Fibroblast of the aortic adventitia (primary cell): ENCODE results near the gene TAS1R1. TPM values are rescaled to one million over a fixed set of nuclear protein-coding genes. Genes with fewer than 3 reads are reported as not detected.

Experiments used
- DNase-seq: peaks from one replicate; pipeline ENCODE4 v3.0.0-alpha.2; 2010; ENCODE audit warnings: low read depth
- H3K4me3 ChIP-seq: 2 replicates; pipeline ENCODE4 v1.5.1; 2011; ENCODE audit warnings: low read depth, mild to moderate bottlenecking, control low read depth, low read length, moderate library complexity
- CTCF ChIP-seq: IDR thresholded peaks from 2 replicates; pipeline ENCODE4 v1.5.1; 2011; ENCODE audit warnings: mild to moderate bottlenecking, low read length, control low read depth, inconsistent platforms; ENCODE audit not compliant: insufficient read depth
- total RNA-seq: library from RNA; depleted of rRNA; stranded (reverse); fragments of >200 nt; gene quantifications from 2 replicates; pipeline ENCODE4 v1.2.3, GENCODE V29; 2012; ENCODE audit warnings: low replicate concordance

Gene TAS1R1
- total RNA-seq, 1 donor: not detected

DNA sequence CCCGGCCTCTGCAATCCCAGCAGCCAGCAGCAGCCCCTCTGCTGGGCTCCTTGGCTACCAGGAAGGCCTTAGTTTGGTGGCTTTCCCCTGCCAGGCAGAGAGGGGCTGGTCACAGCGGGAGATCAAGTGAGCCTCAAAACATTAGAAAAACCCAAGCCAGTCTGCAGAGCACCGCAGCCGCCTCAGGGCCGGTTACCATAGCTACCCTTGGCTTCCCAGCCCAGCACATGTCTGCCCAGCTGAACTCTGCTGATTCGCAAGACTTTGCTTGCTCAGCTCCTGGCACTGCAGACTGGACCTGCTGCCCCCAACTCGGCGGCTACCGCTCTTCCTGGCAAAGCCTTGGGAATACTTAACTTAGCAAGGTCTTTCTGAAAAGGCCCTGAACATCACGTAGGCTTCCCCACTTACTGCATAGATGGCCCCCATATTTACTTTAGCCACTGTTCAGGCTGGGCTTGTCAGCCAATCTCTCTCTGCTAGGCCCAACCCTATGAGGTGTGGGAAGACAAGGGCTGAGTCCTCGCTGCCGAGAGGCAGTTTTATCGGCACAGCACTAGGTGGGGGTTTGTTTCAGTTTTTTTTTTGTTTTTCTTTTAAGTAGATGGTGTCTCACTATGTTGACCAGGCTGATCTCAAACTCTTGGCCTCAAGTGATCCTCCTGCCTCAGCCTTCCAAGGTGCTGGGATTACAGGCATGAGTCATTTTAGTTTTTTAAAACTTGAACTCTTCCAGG, 35.0 kb upstream of the TAS1R1 start:
- DNase-seq: peak; percentile 81
- TF ChIP-seq CTCF: no peak
- no peak overlapping the region for H3K4me3 ChIP-seq

- H3K4me3 ChIP-seq: no peak overlapping the region
- TF ChIP-seq CTCF: no peak
- DNase-seq: no peak
Measured at GRCh38 chr1:6521536-6521935, 33.6 kb upstream of the TAS1R1 start.

DNA sequence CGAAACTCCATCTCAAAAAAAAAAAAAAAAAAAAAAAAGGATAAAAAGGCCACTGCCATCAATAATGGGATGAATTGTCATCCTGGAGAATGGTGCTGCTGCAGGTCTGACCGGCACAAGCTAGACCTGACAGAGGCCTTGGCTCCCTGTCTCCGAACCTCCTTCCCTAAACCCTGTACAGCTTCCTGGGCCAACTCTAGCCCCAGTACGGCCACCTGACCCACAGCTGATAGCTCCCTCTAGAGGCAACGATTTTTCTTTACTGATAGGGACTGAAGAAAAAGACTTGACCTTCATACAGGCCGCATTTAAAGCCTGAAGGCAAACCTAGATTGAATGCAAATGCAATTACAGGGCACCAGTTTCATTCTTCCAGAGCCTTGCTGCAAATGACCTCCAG, 31.5 kb upstream of the TAS1R1 start:
- no peak overlapping the region for H3K4me3 ChIP-seq
- peak; percentile 69 for TF ChIP-seq CTCF
- peak; percentile 66 for DNase-seq

DNA sequence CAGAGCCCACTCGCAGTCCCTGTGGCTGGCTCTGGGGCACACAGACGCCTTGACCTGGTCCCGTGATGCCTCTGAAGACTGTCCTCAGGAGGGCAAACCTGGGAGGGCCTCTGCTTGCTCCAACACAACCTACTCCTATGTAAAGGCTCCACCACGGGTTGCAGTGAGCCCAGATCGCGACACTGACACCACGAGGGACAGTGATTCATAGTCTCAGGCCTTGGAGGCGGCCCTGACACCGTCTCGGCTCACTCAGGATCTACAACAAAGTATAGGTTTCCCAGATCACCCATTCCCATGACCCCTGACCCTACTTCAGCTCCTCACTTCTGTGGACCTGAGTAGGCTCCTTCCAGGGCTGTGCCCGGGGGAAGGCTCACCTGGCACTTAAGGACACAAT, 28.8 kb upstream of the TAS1R1 start:
- TF ChIP-seq CTCF: no peak
- H3K4me3 ChIP-seq: no peak overlapping the region
- no peak for DNase-seq

- DNase-seq: no peak
- no peak overlapping the region for H3K4me3 ChIP-seq
- no peak for TF ChIP-seq CTCF
Measured at GRCh38 chr1:6528492-6528891, 26.6 kb upstream of the TAS1R1 start.

GRCh38 chr1:6530504-6531160, 24.5 kb upstream of the TAS1R1 start:
- no peak for TF ChIP-seq CTCF
- H3K4me3 ChIP-seq: no peak overlapping the region
- no peak for DNase-seq
